GM12873 (cell line): ENCODE data around the gene HMCN1.

Experiments
- TF ChIP-seq, protein P1 (sequence below): IDR thresholded peaks from 2 replicates; pipeline ENCODE4 v1.5.1; 2012; ENCODE audit warnings: low read depth, mild to moderate bottlenecking, moderate library complexity, low read length, control low read depth; ENCODE audit not compliant: insufficient read depth; ENCODE audit errors: missing control alignments

HMCN1 gene

DNA sequence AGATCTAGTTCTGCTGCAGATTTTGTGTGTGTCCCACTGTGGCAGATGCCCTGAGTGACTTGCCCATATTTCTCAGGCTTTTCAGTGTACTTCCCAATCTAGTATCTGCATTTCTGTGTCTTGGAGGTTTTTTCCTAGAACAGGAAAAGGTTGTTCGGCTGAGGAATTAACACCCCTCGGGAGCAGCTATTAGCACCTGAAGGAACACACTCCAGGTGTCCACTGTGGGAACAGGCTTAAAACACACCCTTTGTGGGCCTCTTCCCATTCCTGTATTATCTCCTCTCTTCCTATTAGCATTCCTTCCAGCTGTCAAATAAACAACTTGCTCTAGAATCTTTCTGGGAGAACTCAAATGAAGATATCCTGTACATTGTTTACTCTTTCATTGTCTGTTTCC is 178.3 kb downstream of the HMCN1 start:
- TF ChIP-seq, protein P1, sequence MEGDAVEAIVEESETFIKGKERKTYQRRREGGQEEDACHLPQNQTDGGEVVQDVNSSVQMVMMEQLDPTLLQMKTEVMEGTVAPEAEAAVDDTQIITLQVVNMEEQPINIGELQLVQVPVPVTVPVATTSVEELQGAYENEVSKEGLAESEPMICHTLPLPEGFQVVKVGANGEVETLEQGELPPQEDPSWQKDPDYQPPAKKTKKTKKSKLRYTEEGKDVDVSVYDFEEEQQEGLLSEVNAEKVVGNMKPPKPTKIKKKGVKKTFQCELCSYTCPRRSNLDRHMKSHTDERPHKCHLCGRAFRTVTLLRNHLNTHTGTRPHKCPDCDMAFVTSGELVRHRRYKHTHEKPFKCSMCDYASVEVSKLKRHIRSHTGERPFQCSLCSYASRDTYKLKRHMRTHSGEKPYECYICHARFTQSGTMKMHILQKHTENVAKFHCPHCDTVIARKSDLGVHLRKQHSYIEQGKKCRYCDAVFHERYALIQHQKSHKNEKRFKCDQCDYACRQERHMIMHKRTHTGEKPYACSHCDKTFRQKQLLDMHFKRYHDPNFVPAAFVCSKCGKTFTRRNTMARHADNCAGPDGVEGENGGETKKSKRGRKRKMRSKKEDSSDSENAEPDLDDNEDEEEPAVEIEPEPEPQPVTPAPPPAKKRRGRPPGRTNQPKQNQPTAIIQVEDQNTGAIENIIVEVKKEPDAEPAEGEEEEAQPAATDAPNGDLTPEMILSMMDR = no peak

GRCh38 chr1:185914089-185914488 is 179.9 kb downstream of the HMCN1 start:
- TF ChIP-seq, protein P1 = no peak

DNA sequence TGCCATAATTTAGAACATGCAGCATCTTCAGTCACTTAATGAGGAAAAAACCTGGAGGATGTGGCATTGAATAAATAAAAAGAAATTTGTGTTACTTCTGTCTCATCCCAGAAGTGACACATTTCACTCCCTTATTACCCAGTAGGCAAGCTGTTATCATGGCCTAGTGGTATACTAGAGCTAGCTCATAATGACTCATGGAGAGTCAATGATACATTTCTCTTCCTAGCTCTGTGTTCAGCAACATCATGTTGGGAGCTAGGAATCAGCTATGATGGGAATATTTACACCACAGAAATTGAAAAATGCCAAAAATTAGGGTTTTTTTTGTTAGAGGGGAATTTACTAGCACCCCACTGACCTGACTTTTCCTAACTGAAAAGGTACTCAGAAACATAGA is 182.7 kb downstream of the HMCN1 start:
- TF ChIP-seq, protein P1 = no peak

DNA sequence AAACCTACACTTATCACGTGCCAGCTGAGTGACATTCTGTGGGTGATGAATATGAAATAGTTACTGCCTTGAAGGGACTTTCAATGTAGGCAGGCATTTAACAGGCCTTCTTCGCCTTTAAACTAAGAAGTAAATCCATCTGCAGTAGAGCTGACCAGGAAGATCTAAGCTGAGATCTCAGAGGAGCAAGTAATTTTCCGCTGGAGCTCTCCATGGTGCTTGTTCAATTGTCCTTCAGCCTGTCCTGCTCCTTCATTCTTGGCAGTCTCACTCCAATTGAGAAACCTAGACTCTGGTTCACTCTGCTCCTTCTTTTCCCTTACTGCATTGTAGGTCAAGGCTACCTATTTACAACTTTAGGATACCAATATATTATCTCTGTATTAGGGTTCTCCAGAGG is 183.5 kb downstream of the HMCN1 start:
- TF ChIP-seq, protein P1 = no peak

DNA sequence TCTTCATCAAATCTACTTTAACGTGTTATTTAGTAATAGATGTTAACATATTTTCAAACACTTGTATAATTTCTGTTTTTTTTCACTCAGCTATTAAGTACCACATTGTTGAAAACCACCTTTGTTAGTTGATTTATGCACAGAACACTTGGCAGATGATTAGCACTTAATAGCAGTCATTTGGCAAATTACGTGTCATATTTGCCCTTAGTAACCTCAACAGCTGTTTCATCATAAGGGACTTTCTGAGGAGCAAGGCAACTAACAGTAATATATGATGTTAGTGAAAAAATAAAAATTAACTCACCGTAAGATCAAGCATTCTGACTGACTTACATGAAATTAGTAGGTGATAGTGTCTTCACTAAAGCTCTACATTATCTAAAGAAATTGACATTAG is 186.4 kb downstream of the HMCN1 start:
- TF ChIP-seq, protein P1 = no peak

GRCh38 chr1:185921636-185922035 is 187.4 kb downstream of the HMCN1 start:
- TF ChIP-seq, protein P1 = no peak

DNA sequence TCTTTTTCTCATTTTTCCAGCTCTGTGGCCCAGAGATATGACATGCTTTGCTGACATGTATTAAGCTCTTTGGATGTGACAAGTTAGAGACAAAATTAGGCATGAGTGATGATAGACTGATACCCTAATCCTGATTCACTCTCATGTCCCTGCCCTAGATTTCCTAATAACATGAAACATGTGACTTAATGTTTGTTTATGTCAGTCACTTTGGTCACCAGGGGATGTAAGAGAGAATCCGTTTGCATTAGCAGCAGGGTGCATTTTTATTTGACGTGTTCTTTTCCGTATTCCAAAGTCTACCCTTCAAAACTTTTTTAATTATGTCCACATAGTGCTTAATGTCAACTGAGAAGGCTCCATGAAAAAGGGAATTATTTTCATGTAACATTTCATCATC is 192.4 kb downstream of the HMCN1 start:
- TF ChIP-seq, protein P1 = no peak
